ENCODE results near the gene KIAA0825.

Gene KIAA0825

DNA sequence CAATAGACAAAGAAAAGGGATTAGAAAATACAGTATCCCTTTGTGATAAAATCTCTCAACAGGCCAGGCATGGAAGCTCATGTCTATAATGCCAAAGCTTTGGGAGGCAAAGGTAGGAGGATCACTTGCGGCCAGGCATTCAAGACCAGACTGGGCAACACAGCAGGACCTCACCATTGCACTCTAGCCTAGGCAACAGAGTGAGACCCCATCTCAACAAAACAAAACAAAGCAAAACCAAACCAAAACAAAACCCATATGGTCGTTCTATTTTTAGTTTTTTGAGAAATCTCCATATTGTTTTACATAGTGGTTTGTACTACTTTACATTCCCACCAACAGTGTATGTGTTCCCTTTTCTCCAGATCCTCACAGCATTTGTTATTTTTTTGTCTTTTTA is 193.0 kb downstream of the KIAA0825 start:
- no peak for DNase-seq

DNA sequence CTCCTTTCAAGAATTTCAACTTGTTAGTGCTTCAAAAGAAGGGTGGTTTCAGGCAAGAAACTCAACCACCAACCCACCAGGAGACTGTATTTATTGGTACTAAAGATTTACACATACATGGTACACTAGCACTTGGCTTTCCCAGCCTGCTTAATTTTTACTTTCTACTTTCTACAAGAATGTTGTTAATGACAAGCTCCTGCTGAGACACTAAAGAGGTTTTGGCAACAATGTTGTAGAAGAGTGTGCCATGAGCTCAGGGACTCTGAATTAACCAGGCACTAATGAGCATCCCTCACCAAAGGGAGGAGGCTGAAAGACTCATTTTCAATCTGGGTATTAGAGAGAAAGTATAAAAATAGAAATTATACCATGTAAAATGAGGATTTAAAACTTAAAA is 195.0 kb downstream of the KIAA0825 start:
- no peak for DNase-seq

DNA sequence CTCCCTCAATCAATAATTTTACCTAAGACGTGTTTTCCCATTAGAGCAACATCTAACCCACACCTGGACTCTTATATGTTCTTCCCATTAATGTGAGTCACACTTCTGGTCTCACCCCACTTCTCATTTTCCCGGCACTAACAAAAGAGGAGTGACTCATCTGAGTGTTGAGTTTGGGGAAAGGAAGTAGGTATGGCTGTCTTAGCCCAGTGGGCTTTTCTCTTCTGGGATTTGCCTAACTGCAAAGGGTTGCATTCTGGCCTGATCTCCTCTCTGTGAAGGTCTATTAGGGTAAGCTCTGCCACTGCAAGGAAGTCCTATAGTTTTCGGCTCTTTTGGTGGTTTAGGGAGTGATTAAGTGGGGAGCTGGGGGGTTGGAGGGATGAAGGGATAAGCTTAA is 195.6 kb downstream of the KIAA0825 start:
- DNase-seq: no peak

DNA sequence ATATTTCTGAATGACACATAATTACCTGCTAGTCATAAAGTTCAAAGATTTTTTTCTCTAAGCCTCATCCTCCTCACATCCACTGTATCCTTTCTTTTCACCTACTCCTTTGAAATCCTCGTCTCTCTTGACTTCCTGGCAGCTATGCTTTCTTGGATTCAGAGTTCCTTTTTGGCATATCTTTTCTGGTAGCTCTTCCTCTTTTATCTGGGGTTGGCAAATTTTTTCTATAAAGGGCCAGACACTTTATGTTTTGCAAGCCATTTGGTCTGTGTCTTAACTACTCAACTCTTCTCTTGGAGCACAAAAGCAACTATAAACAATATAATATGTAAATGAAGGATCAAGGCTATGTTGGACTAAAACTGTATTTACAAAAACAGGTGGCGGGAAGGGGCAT is 197.5 kb downstream of the KIAA0825 start:
- no peak for DNase-seq

DNA sequence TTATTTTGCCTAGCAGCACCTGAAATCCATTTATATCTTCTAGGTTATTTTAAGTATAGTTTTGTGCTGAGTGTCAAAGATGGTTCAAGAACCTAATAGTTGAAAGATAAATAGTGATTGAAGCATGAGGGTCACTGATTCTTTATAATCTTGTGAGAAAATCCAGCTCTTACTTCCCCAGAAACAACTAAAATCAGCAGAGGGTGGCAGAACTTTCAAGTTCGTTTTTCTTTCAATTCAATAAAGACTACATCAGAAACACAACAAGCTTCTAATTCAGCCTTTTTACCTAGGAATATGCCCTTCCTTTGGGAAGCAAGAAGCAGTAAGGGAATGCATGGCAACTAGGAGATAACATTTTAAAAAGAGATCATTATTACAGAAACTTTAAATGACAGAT is 202.6 kb downstream of the KIAA0825 start:
- no peak for DNase-seq

DNA sequence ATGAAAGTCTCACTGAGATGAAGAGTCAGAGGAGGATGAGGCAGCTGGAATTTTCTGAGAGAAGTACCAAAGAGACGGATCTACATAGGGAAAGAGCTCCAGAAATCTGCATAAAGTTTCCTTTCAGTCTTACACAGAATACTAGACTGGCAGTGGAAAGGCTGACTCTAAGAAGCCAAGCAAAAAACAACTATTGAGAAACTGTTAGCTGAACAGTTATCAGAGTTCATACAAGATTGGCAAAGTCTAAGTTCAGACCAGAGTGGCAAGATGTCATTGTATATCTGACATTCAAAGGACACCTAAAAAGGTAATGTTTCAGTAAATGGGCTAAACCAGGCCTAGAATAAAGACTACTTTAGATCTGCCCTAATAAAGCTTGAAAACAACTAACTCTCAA is 209.0 kb downstream of the KIAA0825 start:
- DNase-seq: no peak

DNA sequence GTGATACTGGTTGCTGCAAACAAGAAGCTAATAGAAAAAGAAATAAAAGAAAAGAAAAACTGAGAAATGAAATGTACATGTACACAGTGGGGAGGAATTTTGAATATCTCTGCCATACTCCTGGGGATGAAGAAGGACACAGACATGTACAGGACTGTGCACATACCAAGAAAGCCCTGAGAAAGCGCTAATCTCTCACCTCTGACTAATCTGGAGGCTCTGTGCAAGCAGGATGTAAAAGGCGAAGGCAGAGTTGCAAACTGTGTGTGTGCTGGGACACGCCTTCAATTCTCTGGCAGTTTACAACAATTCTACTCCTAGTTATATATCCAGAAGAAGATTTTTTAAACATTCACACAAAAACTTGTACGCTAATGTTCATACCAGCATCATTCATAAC is 211.4 kb downstream of the KIAA0825 start:
- DNase-seq: no peak

DNA sequence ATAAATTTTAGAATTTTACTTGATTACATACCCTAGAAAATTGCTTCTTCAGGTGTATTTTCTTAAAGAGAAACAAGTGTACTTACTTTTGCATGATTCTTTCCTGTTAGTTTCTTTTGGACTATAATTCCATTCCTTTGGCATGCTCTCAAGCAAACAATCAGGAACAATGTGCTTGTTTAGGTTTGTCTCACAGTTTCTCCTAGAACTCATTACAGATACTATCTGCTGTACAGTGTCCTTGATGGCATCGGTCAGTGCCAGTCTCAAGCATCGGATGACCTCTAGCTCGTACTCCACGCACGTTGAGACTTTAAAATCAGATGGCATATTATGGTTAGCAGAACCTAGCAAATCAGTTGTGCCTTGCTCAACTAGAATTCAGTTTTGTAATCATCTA is 214.9 kb downstream of the KIAA0825 start:
- DNase-seq: no peak

DNA sequence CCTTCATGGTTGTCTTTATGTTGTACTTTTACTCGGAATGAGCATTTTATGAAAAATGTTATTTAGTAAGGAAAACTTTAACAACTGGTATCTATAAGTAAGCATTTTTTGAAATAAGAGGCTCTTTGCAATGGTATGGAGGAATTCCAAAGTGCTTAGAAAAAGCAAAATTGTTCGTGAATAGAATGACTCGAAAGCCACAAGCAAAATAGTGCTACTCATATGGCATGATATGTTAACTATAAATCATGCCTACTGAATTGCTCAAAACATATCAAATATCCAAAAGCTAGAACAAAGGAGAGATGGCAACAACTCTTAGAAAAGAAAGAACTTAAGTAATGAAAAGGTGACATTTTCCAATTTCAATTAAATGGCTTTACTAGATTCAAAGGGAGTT is 216.3 kb downstream of the KIAA0825 start:
- DNase-seq: no peak

DNA sequence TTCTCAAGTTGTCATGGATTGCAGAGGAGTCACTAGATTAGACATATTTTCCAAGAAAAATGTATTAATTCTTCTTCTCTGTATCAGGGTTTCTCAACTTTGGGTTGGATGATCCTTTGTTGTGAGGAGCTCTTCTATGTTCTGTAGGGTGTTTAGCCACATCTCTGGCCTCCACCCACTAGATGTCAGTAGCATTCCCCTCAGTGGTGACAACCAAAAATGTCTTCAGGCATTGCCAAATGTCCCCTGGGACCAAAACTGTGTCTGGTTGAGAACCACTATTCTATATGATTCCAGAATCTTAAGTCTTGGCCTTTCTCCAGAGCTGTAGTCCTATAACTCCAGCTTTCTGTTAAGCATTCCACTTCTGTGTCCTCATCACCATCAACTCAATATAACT is 220.9 kb downstream of the KIAA0825 start:
- DNase-seq: no peak

DNA sequence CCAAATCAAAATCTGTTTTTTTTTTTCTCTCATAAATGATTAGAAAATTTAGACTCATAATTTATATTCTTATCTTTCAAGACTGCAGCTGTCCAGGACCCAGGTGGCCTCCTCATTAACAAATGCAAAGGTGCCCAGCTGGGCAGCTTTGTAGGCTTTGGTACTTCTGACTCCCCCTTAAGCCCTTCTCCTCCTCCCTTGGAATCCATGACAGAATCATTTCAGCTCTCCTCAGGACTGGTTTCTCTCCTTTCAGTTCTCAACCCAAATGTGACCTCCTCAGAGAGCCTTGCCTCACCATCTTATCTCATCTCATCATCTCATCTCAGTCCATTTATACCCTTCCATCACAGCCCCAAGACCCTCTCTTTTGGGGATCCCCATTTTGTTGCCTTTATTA is 221.7 kb downstream of the KIAA0825 start:
- DNase-seq: no peak

DNA sequence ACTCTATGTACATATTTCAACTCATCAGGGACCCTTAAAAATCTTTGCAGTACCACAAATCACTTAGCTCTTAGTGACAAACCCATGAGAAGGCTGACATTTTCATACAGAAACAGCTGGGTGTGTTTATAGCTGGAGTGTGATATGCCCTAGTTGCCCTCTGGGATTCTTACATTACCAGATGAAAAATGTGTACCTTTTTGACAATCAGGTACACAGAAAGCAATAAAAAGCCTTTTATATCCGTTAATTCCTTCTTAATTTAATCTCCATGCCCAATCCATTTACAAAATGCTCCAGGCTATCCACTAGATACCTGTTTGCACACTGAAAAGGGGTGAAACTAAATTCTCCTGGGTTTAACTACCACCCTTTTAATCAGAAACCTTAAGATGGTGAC is 222.9 kb downstream of the KIAA0825 start:
- no peak for DNase-seq

DNA sequence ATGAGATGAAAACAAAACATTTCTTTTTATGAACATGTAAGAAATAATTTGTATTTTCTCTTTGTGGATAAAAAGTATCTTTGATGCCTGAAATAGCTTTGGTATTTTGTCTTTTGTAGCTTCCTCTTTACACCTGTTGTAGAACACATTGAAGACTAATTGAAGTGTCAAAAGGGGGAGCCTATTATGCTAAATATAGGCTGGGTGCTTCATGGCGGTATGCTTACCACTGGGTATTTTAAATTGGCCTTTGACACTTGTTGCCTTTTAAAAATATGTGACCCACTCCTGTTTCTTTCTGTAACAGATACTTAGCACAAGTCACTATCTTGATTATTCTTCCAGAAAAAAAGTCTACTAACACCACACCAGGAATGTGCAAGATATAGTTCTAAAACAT is 226.4 kb downstream of the KIAA0825 start:
- DNase-seq: no peak

DNA sequence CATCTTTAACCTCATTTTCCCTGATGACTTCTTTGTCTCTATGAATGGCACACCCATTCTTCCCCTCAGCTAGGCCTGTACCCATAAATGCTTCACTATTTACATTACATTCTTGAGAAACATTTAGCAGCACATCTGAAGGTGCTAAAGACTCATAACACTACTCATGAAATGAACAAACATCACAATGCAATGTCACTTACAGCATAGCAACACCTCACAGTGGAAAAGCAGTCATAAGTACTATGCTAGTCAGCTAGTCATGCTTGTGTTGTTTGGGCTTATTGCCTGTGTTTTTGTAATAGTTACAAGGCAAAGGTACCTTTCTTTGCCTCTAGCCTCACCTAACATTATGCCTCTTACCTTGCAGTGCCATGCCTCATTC is 228.9 kb downstream of the KIAA0825 start:
- DNase-seq: peak in 1 of 5 donors; percentile 70

DNA sequence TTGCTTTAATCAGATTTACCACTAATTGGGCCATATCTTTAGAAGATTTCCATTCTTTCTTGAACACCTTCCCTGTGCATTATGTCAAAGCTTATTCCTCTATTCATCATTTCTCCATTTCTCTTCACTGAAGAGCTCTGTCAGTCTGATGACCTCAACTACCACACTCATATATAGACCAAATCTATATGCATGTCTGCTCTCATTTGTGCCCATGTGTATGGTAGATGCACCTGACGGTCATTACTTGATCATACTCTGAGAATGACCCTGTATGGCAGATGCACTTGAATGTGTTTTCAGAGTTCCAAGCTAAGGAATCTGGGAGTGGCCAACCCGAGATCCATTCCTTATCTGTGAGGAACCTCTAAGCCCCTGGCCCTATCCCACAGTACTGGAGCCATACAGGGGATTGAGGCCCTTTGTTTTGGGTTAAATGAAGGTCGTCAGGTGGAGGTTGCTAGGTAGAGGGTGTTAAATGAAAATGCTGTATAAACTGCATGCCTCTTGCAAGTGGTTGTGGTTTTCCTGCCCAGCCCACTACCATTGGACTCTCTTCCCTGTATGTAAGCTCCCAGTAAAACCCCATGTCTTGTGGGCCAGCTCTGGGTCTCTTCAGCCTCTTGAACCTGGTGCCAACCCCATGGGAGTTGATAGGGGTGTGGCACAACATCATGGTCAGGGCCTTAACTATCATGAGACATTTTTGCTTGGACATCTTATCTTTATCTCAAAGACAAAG is 229.5 kb downstream of the KIAA0825 start:
- no peak for DNase-seq

DNA sequence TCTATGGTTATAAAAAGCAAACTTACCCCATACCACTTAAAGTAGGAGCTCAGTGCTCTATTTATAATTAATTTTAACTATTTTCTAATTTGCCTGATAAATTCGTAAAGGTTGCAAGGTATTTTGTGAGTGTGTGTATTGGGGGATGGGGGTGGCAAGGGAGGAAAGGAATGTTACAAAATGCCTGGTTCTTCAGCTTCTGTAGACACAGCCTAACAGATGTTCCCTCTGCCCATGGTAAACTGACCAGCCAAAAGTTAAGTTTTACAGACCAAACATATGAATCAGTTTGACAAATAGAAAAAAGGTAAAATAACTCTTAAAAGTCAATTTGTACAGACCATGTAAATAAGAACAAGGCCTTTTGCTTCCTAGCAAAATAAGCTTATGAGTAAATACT is 232.6 kb downstream of the KIAA0825 start:
- no peak for DNase-seq

DNA sequence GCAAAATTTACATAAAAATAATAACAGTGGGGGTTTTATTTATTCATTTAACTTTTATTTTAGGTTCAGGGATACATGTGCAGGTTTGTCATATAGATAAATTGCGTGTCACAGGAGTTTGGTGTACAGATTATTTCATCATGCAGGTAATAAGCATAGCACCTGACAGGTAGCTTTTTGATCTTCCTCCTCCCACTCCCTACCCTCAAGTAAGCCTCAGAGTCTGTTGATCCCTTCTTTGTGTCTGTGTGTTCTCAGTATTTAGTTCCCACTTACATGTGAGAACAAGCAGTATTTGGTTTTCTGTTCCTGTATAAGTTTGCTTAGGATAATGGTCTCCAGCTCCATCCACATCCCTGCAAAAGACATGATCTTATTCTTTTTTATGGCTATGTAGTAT is 240.3 kb downstream of the KIAA0825 start:
- no peak for DNase-seq

DNA sequence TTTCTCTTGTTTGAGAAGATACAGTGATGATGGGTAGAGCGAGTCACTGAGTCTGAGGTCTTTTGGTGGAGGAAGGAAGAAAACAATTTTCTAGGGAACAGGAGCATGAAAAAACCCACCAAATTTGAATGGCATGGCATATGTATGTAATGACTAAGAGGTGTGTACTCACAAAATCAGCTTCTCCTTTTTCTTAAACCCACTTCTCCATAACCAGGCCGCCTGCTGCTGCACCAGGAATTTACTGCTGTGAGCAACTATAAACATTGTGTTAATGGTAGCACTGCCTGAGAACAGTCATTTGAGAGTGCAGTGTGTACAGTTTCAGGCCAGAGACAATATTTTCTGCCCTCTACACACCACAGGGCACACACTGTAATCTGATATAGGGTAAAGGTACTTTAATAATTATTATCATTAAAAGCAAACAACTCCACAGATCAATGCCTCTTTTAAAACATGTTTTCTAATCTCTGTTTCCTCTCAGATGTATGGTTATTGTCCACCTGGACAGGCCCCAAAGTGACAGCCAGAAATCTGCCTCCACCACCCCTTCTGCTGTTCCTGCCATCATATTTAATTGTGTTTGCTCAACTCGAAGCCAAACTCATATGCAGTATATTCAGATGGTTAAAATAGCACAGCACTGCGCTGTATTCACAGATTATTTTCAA is 241.6 kb downstream of the KIAA0825 start:
- DNase-seq: no peak

DNA sequence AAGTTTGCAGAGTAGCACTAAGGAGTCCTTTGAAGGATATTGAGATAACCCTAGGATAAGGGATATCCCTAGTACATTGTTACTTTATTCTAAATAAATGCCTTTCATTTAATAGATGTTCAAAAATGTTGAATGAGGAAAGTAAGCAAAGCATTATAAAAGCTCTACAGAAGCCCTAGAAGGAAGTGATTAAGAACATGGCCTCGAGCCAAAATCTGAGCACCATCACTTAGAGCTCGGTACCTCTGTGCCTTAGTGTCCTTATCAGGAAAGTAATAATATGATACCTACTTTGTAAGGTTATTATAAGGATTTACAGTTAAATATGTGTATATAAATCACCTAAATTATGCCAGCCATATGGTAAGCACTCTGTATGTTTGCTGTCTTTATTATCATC is 242.6 kb downstream of the KIAA0825 start:
- DNase-seq: no peak

DNA sequence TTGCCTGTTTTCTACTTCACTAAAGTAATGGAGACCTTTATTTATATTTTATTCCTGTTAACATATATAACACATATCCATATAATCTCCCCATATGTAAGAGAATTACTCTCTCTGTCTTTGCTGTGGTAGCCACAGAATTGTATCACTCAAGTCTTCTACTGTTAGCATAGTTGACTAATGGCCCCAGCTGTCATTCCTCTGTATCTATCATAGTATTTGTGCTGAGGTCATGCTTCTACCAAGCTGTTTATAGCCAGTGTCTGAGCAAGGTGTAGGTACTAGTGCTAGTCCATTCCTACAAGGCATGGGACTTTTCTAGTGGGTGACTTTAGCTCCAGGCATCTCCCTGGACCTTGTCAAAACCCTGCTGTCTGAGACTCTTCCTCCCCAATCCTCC is 244.1 kb downstream of the KIAA0825 start:
- no peak for DNase-seq

DNA sequence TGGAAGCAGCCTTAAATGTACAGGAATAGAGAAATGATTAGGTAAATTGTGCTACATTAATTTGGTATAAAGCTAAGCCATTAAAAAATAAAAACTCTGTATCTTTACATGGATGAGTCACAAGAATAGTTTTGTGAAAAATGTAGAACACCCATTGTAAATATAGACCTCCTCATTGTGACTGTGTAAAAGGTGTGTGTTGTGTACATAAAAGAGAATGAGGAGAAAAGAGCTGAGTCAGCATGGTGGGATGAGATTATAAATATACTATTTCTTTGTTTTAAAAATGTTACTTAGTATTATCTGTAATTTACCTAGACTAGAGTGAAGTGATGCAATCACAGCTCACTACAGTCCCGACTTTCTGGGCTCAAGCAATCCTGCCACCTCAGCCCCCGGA is 250.5 kb downstream of the KIAA0825 start:
- no peak for DNase-seq

DNA sequence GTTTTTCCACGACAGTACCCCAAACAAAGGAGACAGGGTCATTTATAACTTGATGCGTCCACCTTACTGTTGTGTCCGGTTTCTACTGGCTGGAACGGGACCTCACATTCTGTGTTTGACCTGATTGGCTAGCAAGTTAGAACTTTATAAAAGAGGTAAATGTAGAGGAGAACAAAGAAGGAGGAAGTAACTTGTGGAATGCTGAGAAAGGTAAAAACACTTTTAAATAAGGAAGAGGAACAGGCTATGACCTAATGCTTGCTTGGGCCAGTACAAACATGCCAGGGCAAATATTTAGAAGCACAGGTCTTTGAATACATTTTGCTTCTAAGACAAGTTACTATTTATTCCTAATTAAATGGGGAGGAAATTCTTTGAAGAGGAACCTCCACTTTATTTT is 251.6 kb downstream of the KIAA0825 start:
- no peak for DNase-seq

DNA sequence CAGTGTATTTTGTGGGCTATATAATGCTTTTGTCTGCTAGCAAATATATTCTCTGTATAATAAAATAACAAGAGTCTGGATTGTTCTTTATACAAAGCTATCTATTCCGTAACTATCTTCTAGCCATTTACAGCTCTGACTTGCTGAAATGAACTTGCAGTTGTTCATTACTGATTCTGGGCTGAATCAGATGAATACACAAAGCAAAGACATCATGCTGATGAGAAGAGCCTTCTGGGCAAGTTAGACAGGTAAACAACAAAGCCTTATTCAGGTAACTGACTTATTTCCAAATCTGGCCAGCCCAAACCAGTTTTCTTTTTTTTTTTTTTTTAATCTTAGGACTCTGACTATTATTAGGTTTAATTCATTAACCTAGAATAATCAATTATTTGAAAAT is 255.5 kb downstream of the KIAA0825 start:
- DNase-seq: no peak

DNA sequence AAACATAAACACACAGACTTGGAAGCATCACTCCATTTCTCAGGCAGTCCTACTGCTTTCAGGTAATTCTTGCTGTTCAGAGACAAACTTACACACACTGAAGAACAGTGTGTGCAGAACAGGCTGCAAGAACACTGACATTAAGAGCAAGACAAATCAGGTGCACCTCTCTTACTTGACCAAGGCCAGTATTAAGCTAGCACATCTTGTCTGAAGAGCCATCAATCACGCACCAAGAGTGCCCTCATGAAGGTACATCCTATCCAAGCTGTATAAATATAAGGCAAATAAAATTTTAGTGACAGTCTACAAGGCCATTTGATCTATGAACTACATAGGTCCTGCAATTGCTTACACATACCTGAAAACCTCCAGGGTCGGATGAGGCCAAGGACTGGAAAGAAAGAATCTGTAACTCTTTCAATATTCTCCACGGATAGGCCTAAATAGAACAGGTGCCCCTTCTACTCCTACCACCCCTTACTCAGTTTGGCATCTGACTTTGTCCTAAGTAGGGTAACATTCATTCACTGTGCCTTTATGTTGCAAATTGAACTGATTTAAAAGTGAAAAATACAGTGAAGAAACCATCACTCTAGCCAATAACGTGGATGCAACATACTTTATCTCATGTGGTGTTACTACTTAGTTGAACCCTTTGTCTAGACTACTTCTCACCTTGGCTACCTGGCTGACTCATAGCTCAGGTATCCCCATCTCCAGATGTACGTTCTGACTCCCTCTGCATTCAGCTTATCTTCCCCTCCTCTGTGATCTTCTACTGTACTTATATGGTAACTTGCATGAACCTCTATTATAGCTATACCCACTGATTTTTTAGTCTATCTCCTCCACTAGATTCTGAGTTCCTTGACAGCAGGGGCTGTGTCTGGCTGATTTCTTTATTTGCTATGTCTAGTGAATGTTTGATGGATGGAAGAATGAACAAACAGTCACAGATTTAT is 256.3 kb downstream of the KIAA0825 start:
- no peak for DNase-seq
